ENCODE data around the gene CYP1A2. TPM values are rescaled to one million over a fixed set of nuclear protein-coding genes. Genes with fewer than 3 reads are reported as not detected.
"Not testable (repeated sequence)": the region's sequence is repeated elsewhere in the genome, so short reads cannot be mapped to it uniquely, and the experiment has no call there.

The CYP1A2 gene
- total and polyA plus RNA-seq, 7 donors, result 0.03 TPM; not detected in 6

GRCh38 chr15:74735305-74735704, 13.3 kb upstream of the CYP1A2 start:
- intact Hi-C loops (cut with DNase I), result no loop called here
- DNase-seq, result no peak
- Histone ChIP-seq H3K36me3 (ENCODE audit: insufficient read depth in 1 of 2, low read depth in 1 of 2) (no peaks in the 10 kb centered on the region), H3K27me3 (ENCODE audit: insufficient read depth in 3 of 3, low read length in 2 of 3) (no peaks in the 10 kb centered on the region), H3K4me3 (no peak overlapping the region), H3K9me3 (no peaks in the 10 kb centered on the region), H3K4me1 (no peaks in the 10 kb centered on the region), H3K27ac (no peak overlapping the region)
- ATAC-seq, result no peak
- TF ChIP-seq CTCF (IDR thresholded peaks at IDR 0.05), result no peak
- 88 to 95% (median 92%) methylated on average over 3 of the region's 3 CpGs for WGBS, 3 donors

GRCh38 chr15:74738239-74738638, 10.4 kb upstream of the CYP1A2 start:
- H3K4me1 ChIP-seq; ATAC-seq; H3K27me3 ChIP-seq (ENCODE audit: insufficient read depth in 3 of 3, low read length in 2 of 3); H3K9me3 ChIP-seq; H3K36me3 ChIP-seq (ENCODE audit: insufficient read depth in 1 of 2, low read depth in 1 of 2); H3K4me3 ChIP-seq; DNase-seq; H3K27ac ChIP-seq; intact Hi-C loops (cut with DNase I): not testable (repeated sequence)
- WGBS, 3 donors, result 59 to 60% (median 59%) methylated on average over 5 of the region's 5 CpGs

- Histone ChIP-seq H3K4me1 (no peaks in the 10 kb centered on the region), H3K27me3 (ENCODE audit: insufficient read depth in 3 of 3, low read length in 2 of 3) (peaks cover 0 to 2% (median 0%) of the 10 kb centered on the region in 3 donors), H3K4me3 (no peak overlapping the region), H3K9me3 (no peaks in the 10 kb centered on the region), H3K36me3 (ENCODE audit: insufficient read depth in 1 of 2, low read depth in 1 of 2) (no peaks in the 10 kb centered on the region), H3K27ac (no peak overlapping the region)
- TF ChIP-seq CTCF (IDR thresholded peaks at IDR 0.05), result no peak
- DNase-seq (no peak), ATAC-seq (no peak)
- 76 to 91% (median 89%) methylated on average over 5 of the region's 5 CpGs for WGBS, 3 donors
- intact Hi-C loops (cut with DNase I), result no loop called here
Observed at GRCh38 chr15:74742422-74742821, 6.2 kb upstream of the CYP1A2 start.

GRCh38 chr15:74746389-74746788, 2.3 kb upstream of the CYP1A2 start:
- ATAC-seq, result no peak
- Histone ChIP-seq H3K27ac (no peak overlapping the region), H3K27me3 (ENCODE audit: insufficient read depth in 3 of 3, low read length in 2 of 3) (peaks cover 0 to 2% (median 0%) of the 10 kb centered on the region in 3 donors), H3K4me3 (no peak overlapping the region), H3K36me3 (ENCODE audit: insufficient read depth in 1 of 2, low read depth in 1 of 2) (no peaks in the 10 kb centered on the region), H3K9me3 (no peaks in the 10 kb centered on the region), H3K4me1 (no peaks in the 10 kb centered on the region)
- intact Hi-C loops (cut with DNase I), result no loop called here
- no peak for DNase-seq
- 57 to 66% (median 64%) methylated on average over 4 of the region's 4 CpGs for WGBS, 3 donors
- TF ChIP-seq CTCF (IDR thresholded peaks at IDR 0.05), result no peak

GRCh38 chr15:74749832-74750231, 1.2 kb downstream of the CYP1A2 start:
- H3K27ac ChIP-seq, result no peak overlapping the region
- no peak for TF ChIP-seq CTCF (IDR thresholded peaks at IDR 0.05)
- H3K4me3 ChIP-seq, result no peak overlapping the region
- ATAC-seq (no peak), DNase-seq (peak in 1 of 2 donors; percentile 49)
- H3K9me3 ChIP-seq, result no peaks in the 10 kb centered on the region
- no peaks in the 10 kb centered on the region for H3K27me3 ChIP-seq (ENCODE audit: insufficient read depth in 3 of 3, low read length in 2 of 3)
- no peaks in the 10 kb centered on the region for H3K4me1 ChIP-seq
- no peaks in the 10 kb centered on the region for H3K36me3 ChIP-seq (ENCODE audit: insufficient read depth in 1 of 2, low read depth in 1 of 2)
- WGBS, 3 donors, result 78 to 87% (median 85%) methylated on average over 20 of the region's 20 CpGs
- intact Hi-C loops (cut with DNase I), result no loop called here
